NCI-H2107 treated with DMSO at 0.1 percent for 48 hours (cell line): Measurements from ENCODE around the gene EEFSEC.
A peak's percentile ranks its signal among the peaks of the same experiment; 100 is the strongest.

Experiments used
- DNase-seq: peaks from one replicate; lab custom pipeline; 2025; ENCODE audit not compliant: unreplicated experiment; lab: John Stamatoyannopoulos, UW

EEFSEC gene

GRCh38 chr3:128153156-128154041 lies at the start of gene EEFSEC:
Gene EEFSEC (plus strand): TSS chr3:128153481. CDS start chr3:128153508, 27 bp downstream.
- peak; percentile 29 for DNase-seq

GRCh38 chr3:128107834-128108233 lies 45.4 kb upstream of the EEFSEC start:
- no peak for DNase-seq

GRCh38 chr3:128111147-128111546 lies 42.1 kb upstream of the EEFSEC start:
- DNase-seq, result no peak

GRCh38 chr3:128112357-128112968 lies 40.8 kb upstream of the EEFSEC start:
- no peak for DNase-seq

GRCh38 chr3:128113817-128114794 lies 39.2 kb upstream of the EEFSEC start:
- no peak for DNase-seq

- no peak for DNase-seq
Measured at GRCh38 chr3:128122013-128122412, 31.3 kb upstream of the EEFSEC start.

- no peak for DNase-seq
Measured at GRCh38 chr3:128123156-128123537, 30.1 kb upstream of the EEFSEC start.

- peak; percentile 99 for DNase-seq
Measured at GRCh38 chr3:128123538-128124368, 29.5 kb upstream of the EEFSEC start, which contains the start of gene RUVBL1. Gene RUVBL1 (minus strand): TSS chr3:128123812. CDS start chr3:128123724, 88 bp downstream.

- no peak for DNase-seq
Measured at GRCh38 chr3:128127236-128127635, 26.0 kb upstream of the EEFSEC start.

- no peak for DNase-seq
Measured at GRCh38 chr3:128128251-128128650, 25.0 kb upstream of the EEFSEC start.

- no peak for DNase-seq
Measured at GRCh38 chr3:128131897-128132646, 21.2 kb upstream of the EEFSEC start.

- DNase-seq, result peak; percentile 34
Measured at GRCh38 chr3:128133273-128133883, 19.9 kb upstream of the EEFSEC start.

GRCh38 chr3:128143496-128143895 lies 9.8 kb upstream of the EEFSEC start:
- no peak for DNase-seq

GRCh38 chr3:128144512-128145187 lies 8.6 kb upstream of the EEFSEC start:
- no peak for DNase-seq

GRCh38 chr3:128145279-128145678 lies 8.0 kb upstream of the EEFSEC start:
- DNase-seq, result no peak

GRCh38 chr3:128146201-128146600 lies 7.1 kb upstream of the EEFSEC start:
- DNase-seq, result no peak

- no peak for DNase-seq
Measured at GRCh38 chr3:128149650-128150049, 3.6 kb upstream of the EEFSEC start.

- no peak for DNase-seq
Measured at GRCh38 chr3:128151758-128152274, 1.5 kb upstream of the EEFSEC start.
